Calu3 (cell line): Measurements from ENCODE around the gene KIF9. TPM values are rescaled to one million over a fixed set of nuclear protein-coding genes. Genes with fewer than 3 reads are reported as not detected.

Experiments used
- BruUV-seq: library from RNA; stranded (reverse); fragments of 400-500 nt; replicated peaks from 2 replicates; lab custom pipeline; 2021; lab: Mats Ljungman, UMichigan
- CTCF ChIA-PET: fragments of 300-600 bp; sonication (Branson Sonifier 250); formaldehyde crosslinking; loops from one replicate; lab custom pipeline; 2022; ENCODE audit warnings: antibody characterized with exemption; lab: Charles Lee
- DNase-seq: peaks from one replicate; pipeline ENCODE4 v3.0.0; 2022
- H3K27ac Mint-ChIP-seq: one replicate; pipeline ENCODE4 v1.8.0; 2022; ENCODE audit warnings: mixed read lengths; ENCODE audit not compliant: unreplicated experiment
- H3K27me3 Mint-ChIP-seq: one replicate; pipeline ENCODE4 v1.8.0; 2022; ENCODE audit warnings: mixed read lengths; ENCODE audit not compliant: unreplicated experiment
- H3K36me3 Mint-ChIP-seq: one replicate; pipeline ENCODE4 v1.8.0; 2022; ENCODE audit warnings: mild to moderate bottlenecking, moderate library complexity, mixed read lengths; ENCODE audit not compliant: insufficient read depth, unreplicated experiment
- H3K4me1 Mint-ChIP-seq: one replicate; pipeline ENCODE4 v1.8.0; 2022; ENCODE audit warnings: mild to moderate bottlenecking, low read depth, mixed read lengths; ENCODE audit not compliant: unreplicated experiment
- H3K4me3 Mint-ChIP-seq: one replicate; pipeline ENCODE4 v1.8.0; 2022; ENCODE audit warnings: mild to moderate bottlenecking, low read depth, moderate library complexity, mixed read lengths; ENCODE audit not compliant: unreplicated experiment
- H3K9me3 Mint-ChIP-seq: one replicate; pipeline ENCODE4 v1.8.0; 2022; ENCODE audit warnings: low read depth, mixed read lengths; ENCODE audit not compliant: unreplicated experiment
- intact Hi-C: fragments of 100-400 bp; cut with micrococcal nuclease; formaldehyde crosslinking; loops from one replicate; pipeline ENCODE4 v1.10.0; 2022; ENCODE audit not compliant: unreplicated experiment
- total RNA-seq: library from RNA; stranded (reverse); gene quantifications from 2 replicates; pipeline ENCODE4 v1.2.3, GENCODE V29; 2022
- TF ChIP-seq, protein P1 (sequence below): fragments of 200-600 bp; IDR thresholded peaks from one replicate; pipeline ENCODE4 v1.8.0; 2022; ENCODE audit warnings: antibody characterized with exemption; ENCODE audit not compliant: unreplicated experiment

KIF9 gene
- total RNA-seq, 1 experiment from 2014 or later = 8.9 TPM

DNA sequence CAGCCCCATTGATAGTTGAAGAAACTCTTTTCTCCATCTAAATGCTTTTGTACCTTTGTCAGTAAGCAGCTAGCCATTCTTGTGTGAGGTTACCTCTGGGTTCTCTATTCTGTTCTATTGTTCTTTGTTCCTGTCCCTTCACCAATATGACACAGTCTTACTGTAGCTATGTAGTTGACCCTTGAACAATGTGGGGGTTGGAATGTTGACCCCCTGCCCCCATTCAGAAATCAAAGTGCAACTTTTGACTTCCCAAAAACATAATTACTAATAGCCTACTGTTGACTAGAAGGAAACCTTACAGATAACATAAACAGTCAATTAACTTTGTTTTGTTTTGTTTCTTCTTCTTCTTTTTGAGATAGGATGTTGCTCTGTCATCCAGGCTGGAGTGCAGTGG, 18.9 kb upstream of the KIF9 start:
- DNase-seq = no peak
- Mint-ChIP-seq H3K27me3 (no peaks in the 10 kb centered on the region), H3K4me1 (no peaks in the 10 kb centered on the region), H3K4me3 (no peak overlapping the region), H3K27ac (no peak overlapping the region), H3K9me3 (no peaks in the 10 kb centered on the region), H3K36me3 (peaks cover 5% of the 10 kb centered on the region)
- TF ChIP-seq, protein P1, sequence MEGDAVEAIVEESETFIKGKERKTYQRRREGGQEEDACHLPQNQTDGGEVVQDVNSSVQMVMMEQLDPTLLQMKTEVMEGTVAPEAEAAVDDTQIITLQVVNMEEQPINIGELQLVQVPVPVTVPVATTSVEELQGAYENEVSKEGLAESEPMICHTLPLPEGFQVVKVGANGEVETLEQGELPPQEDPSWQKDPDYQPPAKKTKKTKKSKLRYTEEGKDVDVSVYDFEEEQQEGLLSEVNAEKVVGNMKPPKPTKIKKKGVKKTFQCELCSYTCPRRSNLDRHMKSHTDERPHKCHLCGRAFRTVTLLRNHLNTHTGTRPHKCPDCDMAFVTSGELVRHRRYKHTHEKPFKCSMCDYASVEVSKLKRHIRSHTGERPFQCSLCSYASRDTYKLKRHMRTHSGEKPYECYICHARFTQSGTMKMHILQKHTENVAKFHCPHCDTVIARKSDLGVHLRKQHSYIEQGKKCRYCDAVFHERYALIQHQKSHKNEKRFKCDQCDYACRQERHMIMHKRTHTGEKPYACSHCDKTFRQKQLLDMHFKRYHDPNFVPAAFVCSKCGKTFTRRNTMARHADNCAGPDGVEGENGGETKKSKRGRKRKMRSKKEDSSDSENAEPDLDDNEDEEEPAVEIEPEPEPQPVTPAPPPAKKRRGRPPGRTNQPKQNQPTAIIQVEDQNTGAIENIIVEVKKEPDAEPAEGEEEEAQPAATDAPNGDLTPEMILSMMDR = no peak
- CTCF ChIA-PET = no interaction called here
- no TSS peak for BruUV-seq
- intact Hi-C loops = no loop called here

DNA sequence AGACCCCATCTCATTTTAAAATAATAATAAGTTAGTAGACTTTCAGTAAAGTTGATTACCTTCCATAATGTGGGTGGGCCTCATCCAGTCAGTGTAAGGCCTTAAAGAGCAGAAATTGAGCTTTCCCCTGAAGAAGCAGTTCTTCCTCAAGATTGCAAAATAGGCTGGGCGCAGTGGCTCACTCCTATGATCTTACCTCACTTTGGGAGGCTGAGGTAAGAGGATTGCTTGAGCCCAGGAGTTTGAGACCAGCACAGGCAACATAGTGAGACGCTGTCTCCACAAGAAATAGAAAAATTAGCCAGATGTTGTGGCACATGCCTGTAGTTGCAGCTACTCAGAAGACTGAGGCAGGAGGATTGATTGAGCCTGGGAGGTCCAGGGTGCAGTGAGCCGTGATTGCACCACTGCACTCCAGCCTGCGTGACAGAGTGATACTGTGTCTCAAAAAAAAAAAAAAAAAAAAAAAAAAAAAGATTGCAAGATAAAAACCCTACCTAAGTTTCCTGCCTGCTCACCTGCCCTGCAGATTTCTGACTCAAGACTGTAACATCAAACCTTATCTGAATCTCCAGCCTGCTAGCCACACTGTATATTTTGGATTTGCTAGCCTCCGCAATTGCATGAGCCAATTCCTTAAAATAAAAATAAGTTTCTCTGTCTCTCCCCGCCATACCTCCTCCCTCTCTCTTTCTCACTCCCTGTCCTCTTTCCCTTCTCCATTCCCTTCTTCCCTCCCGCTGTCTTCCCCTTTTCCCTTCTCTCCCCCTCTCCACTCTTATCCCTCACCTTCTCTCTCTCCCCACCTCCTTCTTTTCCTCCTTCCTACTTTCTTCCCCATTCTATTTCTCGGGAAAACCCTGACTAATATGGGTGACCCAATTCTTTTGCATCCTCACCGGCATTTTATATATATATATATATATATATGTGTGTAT, 17.1 kb upstream of the KIF9 start:
- intact Hi-C loops = no loop called here
- Mint-ChIP-seq H3K27me3 (no peaks in the 10 kb centered on the region), H3K4me3 (no peak overlapping the region), H3K9me3 (no peaks in the 10 kb centered on the region), H3K27ac (no peak overlapping the region), H3K36me3 (peaks cover 5% of the 10 kb centered on the region), H3K4me1 (no peaks in the 10 kb centered on the region)
- TF ChIP-seq, protein P1 = no peak
- CTCF ChIA-PET = no interaction called here
- no TSS peak for BruUV-seq
- no peak for DNase-seq

DNA sequence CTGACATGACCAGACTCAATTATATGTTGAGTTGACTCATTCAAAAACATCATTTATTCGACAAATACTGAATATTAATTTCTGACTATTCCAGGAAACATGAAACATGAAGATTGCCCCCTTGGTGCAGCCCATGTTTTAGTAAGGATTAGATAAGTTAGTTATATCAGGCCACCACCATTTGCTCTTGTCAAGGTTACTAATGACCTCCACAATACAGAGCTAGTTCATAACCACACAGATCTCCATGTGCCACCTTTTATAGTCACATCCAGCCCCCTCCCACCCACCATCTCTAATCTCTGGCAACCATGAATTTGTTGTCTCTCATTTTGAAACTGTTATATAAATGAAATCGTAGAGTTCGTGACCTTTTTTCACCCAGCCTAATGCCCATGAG, 15.8 kb upstream of the KIF9 start:
- TF ChIP-seq, protein P1 = no peak
- Mint-ChIP-seq H3K27me3 (no peaks in the 10 kb centered on the region), H3K9me3 (no peaks in the 10 kb centered on the region), H3K4me1 (no peaks in the 10 kb centered on the region), H3K4me3 (no peak overlapping the region), H3K36me3 (peaks cover 5% of the 10 kb centered on the region), H3K27ac (no peak overlapping the region)
- intact Hi-C loops = no loop called here
- DNase-seq = no peak
- CTCF ChIA-PET = no interaction called here
- no TSS peak for BruUV-seq

DNA sequence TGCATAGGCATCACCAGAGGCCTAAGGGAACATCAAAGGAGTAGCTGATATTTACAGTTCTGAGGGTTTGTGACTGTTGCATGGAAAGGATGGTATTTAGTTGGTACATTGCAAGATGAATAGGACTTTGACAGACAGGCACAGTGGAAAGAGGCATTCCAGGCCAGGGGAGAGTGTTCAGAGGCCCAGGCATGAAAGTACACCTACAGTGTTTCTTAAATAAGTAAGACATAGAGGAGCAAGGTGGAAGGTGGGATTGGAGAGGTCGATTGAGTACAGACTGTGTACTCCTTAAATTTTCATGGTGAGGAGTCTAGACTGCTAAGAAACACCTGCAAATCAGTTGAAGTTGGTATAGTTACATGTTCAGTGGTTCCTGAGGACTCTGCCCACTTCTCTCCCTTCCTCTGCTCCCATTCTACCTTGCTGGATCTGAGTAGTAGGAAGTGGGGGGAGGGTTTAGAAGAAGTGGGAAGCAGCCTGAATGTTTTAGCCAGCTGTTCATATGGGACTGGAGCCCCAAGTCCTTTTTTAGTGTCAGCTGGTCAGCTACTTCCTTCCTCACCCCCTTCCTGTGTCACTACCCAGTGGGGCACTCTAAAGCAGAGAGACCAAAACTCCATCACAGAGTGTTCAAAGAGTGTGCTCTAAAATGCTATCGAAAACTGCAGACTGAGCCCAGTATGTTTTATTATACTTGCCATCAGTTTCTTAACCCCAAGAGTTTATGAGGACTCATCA, 14.1 kb upstream of the KIF9 start:
- Mint-ChIP-seq H3K9me3 (no peaks in the 10 kb centered on the region), H3K36me3 (peaks cover 5% of the 10 kb centered on the region), H3K4me1 (no peaks in the 10 kb centered on the region), H3K27ac (no peak overlapping the region), H3K27me3 (no peaks in the 10 kb centered on the region), H3K4me3 (no peak overlapping the region)
- TF ChIP-seq, protein P1 = no peak
- CTCF ChIA-PET = no interaction called here
- intact Hi-C loops = no loop called here
- DNase-seq = no peak
- BruUV-seq = no TSS peak
